22Rv1 (cell line): ENCODE measurements around the gene ASF1B.

Experiments
- CTCF ChIP-seq: fragments of 450-650 bp; IDR thresholded peaks from 2 replicates; pipeline ENCODE4 v1.5.1; 2017; ENCODE audit warnings: mild to moderate bottlenecking
- ZFX ChIP-seq: fragments of 450-650 bp; IDR thresholded peaks from 2 replicates; pipeline ENCODE4 v1.6.1; 2017; ENCODE audit warnings: antibody characterized with exemption, borderline replicate concordance

- TF ChIP-seq CTCF (no peak), ZFX (no peak)
These were observed 47.6 kb downstream of the ASF1B start for GRCh38 chr19:14088634-14089411.
